CD4-positive, alpha-beta T cell treated with Interferon gamma for 1 hour (primary cell): ENCODE results near the gene FYCO1.
A peak's percentile ranks its signal among the peaks of the same experiment; 100 is the strongest.
"Not testable (repeated sequence)": the region's sequence is repeated elsewhere in the genome, so short reads cannot be mapped to it uniquely, and the experiment has no call there.

Source experiments
- DNase-seq: peaks from one replicate; pipeline ENCODE4 v3.0.0-alpha.2; 2020

FYCO1 gene

GRCh38 chr3:46008058-46008457, 12.4 kb upstream of the FYCO1 start:
- no peak for DNase-seq

GRCh38 chr3:46007280-46007679, 11.7 kb upstream of the FYCO1 start:
- no peak for DNase-seq

DNA sequence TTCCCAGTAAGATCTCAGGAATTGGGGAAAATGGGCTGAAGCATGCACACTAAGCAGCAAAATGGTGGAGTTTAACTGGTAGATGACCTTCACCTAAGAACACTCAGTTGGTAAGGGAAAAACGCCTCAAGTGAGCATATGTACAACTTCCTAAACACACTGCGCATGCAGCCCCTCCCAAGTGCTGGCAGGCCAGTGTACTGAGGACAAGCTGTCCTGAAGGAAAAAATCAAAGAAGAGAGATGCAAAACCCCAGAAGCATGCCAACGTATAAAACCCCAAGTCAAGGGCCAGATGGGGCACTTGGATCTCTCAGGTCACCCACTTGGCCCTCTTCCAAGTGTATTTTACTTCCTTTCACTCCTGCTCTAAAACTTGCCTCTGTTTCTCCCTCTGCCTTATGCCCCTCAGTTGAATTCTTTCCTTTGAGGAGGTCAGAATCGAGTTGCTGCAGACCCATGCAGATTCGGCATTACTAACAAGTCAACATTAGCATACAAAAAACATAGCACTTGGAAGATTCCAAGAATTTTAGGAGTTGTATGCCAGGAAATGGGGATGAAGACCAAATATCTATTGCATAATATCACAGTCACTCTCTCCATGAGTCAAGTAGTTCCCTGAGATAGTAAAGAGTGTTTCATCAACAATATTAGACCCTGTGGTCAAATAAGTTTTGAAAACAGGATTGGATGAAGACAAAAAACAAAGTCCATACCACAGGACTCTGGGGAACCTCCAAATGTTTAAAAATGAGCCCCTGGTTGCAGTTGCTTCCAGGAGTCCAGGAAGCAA, 10.8 kb upstream of the FYCO1 start:
- no peak for DNase-seq

- DNase-seq: not testable (repeated sequence)
Observed at GRCh38 chr3:46003706-46004105, 8.1 kb upstream of the FYCO1 start.

DNA sequence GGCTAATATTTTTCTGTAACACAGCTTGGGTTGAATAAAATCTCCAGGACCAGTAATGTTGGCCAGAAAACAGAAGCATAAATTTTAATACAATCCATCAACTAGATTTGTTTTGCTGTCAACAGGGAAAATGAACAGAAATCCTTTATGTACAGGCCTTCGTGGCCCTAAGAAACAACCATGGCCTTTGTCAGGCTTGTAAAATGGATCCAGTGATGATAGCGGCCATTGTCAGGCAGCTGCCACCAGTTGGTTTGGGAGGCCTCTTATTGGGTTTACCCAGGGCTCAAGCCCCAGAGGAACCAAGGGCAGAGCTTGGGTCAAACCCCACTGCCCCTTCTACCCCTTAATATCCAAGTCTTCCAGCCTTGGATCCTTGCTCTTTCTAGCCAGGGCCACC, 5.6 kb upstream of the FYCO1 start:
- DNase-seq: no peak

- DNase-seq: no peak
Observed at GRCh38 chr3:45997942-45998341, 2.3 kb upstream of the FYCO1 start.

- DNase-seq: not testable (repeated sequence)
Observed at GRCh38 chr3:45997499-45997898, 1.9 kb upstream of the FYCO1 start.

DNA sequence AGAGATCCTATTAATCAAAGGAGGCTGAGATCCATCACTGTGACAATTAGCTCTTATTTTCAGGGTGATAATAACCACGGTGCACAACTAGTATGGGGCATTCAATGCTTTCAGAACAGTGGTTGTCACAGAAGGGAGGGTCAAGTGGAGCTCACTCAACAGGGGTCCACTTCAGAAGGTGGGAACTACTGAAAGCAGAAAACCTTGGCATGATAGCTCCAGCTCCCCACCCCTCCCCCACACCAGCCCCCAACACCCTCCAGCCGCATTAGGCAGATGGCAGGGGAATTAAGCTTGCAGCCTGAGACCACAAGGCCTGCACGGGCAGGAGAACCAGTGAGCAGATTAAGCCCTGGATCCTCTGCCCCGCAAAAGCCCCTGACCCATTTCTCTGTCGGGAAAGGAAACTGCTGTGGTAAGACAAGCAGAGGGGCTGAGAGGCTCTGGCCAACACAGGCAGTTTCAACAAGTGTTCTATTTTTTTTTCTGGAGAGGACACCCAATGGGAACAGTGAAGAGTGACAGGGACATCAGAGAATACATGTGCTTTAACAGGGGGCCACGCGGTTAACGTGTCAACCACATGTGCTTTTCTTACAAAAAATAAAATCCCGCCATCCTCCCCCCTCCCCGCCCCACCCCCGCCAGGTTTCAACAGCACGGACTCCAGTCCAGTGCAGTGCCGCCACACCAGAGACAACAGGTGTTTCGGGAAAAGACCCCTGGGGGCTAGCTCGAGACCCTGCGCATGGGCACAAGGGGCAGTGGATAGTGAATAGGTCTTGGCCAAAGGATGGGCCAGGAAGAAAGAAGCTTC, 997 bp downstream of the FYCO1 start:
- DNase-seq: peak; percentile 53

- no peak for DNase-seq
Observed at GRCh38 chr3:45993421-45994027, 2.1 kb downstream of the FYCO1 start.

- no peak for DNase-seq
Observed at GRCh38 chr3:45992821-45993221, 2.8 kb downstream of the FYCO1 start.

GRCh38 chr3:45992133-45992729, 3.4 kb downstream of the FYCO1 start:
- DNase-seq: no peak

DNA sequence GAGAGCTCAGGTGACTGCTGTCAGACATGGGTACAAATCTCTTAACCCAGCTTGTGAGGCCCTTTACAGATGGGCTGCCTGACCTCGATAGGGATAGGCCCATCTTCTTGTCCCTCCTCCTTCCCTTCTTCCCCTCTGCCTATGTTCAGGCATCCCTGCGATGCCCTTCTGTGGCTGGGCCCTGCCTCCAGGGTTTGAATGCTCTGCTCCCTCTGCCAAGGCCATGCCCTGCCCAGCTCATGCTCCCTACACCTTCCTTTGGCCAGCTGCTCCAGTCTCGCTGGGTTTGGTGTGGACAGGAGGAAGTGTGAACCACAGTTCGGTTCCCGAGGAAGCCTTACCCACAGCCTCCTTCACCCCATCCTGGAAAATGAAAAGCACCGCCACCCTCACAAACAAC, 4.3 kb downstream of the FYCO1 start:
- no peak for DNase-seq

DNA sequence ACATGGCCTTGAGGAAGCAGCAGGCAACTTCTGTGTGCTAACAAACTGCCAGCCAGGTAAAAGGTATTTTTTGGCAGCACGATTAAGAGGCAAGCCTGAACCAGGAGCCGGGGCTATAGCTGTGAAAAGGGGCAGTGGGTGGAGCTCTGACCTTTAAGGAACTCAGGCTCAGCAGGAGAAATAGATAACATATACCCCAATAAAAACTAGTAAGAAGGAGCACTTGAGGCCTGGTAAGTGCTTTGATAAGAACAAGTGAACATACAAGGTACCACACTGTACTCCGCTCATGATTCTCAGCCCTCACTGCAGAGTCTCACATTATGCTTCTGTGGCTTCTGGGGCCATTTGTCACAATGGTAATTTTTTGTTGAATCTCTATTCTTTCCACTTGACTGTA, 5.4 kb downstream of the FYCO1 start:
- no peak for DNase-seq

DNA sequence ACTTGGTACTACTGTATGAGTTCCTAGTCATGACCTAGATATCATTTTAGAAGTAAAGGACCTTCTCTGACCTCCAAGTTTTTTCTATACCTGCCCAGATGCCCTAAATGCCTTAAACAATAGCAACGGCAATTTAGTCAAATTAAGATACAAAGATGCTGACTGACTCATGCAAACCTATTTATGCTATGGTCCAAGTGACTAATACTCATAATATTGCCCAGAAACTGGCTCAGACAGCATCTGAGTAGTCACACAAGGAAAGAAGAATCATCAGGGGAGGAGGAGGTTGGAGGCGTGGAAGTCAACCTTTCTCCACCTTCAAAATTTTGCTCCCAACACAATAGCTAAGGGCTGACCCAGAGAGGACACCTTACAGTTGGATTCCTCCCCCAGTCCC, 6.8 kb downstream of the FYCO1 start:
- no peak for DNase-seq

DNA sequence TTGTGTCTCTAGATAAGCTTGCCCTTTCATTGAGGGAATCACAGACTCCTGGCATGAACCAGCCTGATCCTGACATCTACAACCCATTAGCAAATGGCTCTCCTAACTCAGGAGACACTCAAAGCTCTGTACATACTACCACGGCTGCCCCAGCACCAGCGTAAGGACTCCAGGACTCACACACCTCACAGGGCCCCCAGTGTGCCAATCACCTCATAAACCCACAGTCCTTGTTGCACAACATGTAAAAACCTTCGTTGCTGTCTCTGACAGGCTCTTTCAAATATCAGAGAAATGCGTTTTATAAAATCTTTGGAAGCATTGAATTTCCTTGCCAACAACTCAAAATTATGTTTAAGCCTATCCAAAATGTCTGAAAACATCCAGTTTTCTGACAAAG, 7.3 kb downstream of the FYCO1 start:
- no peak for DNase-seq

- peak; percentile 12 for DNase-seq
Observed at GRCh38 chr3:45987368-45988291, 8.0 kb downstream of the FYCO1 start.

- no peak for DNase-seq
Observed at GRCh38 chr3:45986303-45986982, 9.2 kb downstream of the FYCO1 start.

DNA sequence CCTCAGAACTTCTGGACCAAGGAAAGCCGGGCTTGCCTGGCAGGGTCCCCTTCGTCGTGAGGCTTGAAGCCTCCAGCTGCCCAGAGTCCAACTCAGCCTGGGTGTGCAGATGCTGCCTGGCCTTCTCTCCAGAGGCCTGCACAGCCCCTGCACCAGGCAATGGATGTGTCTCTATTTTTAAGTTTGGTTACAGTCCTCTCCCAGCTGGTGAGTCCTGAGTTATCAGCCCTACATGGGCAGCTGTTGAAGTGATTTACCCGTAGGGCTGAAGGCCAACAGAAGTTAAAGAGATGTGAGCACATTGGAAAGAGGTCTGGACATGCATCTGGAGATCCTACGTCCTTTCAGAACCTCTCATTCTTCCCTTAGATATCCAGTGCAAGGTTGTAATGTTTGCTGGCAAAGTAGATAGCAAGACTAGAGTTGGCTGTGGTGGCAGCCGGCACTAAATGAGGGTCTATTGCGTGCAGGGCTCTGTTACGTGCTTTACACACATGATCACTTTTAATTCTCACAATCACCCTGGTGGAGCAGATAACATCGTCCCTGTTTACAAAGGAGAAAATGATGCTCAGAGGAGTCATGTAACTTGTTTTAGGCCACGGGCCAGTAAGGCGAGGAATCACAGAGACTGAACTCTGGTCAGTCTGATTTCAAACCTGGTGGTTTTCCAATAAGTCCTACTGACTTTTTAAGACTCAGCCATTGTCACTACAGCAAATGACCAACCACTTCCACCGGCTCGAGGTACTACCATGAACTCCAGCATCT, 9.9 kb downstream of the FYCO1 start:
- no peak for DNase-seq

DNA sequence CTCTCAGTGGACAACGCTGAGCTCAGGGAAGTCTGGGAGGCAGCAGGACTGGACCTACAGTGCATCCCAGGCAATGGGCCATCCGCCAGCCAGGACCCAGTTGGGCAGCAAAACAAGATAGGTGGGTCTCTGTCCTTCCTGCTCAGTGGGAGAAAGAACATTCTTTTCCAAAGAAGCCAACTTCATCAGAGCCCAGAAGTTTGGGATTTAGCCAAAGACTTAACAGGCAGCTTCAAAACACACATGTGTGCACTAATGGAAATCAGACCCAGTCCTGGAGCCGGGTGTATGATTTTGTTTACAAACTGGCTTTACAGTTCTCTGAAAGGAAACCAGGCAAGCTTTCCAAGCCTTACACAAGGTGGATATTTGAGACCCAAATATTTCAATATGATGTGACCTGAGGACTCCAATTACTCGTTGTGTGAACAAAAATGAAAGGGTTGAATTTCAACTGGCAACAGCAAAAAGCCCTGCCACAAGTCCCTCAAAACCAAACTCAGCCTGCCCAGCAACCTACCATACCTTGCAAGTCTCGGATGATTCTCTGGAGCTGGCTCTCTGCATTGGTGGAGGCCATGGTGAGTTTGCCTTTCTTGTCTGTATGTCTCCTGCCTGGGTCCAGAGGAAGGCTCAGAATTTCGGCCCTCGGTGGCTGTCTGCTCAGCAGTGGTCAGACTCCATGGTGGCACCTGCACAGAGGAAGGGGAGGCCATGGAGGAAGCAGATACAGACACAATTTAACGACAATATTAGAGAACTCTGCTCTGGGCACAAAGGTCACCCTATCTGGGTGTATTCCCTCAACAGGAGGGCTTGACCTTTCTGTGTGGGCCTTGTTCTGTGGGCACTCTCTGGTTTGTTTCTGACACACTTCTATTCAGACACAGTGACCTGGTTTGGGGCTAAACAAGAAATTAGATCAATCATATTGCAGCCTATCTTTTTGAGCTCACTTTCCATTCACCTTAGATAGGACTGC, 11.0 kb downstream of the FYCO1 start:
- DNase-seq: no peak

GRCh38 chr3:45983770-45984169, 11.9 kb downstream of the FYCO1 start:
- no peak for DNase-seq
